GM12878 (cell line): ENCODE measurements around the gene KRTAP17-1. TPM values are rescaled to one million over a fixed set of nuclear protein-coding genes. Genes with fewer than 3 reads are reported as not detected.

ENCODE experiments used
- ATAC-seq: fragments of 200-7000 bp; cut with Tn5 transposase; 3 replicates; pipeline ENCODE4 v1.9.1; 2020; ENCODE audit warnings: mild to moderate bottlenecking, moderate library complexity
- BruUV-seq: library from RNA; stranded (reverse); fragments of 400-500 nt; replicated peaks from 2 replicates; lab custom pipeline; 2021; lab: Mats Ljungman, UMichigan
- CTCF ChIA-PET: fragments of 300-600 bp; sonication (Branson Sonifier 250); formaldehyde crosslinking; extraction: SDS; loops from one replicate; lab custom pipeline; 2021; ENCODE audit warnings: inconsistent platforms; lab: Yijun Ruan, JAX
- POLR2A ChIA-PET: fragments of 350-600 bp; formaldehyde crosslinking; extraction: SDS; loops from one replicate; lab custom pipeline; 2021; ENCODE audit warnings: inconsistent platforms; lab: Charles Lee
- RAD21 ChIA-PET: fragments of 300-600 bp; sonication (Branson Sonifier 250); formaldehyde crosslinking; loops from one replicate; lab custom pipeline; 2023; ENCODE audit warnings: antibody characterized with exemption; ENCODE audit not compliant: unreplicated experiment; lab: Charles Lee
- SMC1A ChIA-PET: fragments of 300-600 bp; sonication (Branson Sonifier 250); formaldehyde crosslinking; loops from one replicate; lab custom pipeline; 2023; ENCODE audit not compliant: unreplicated experiment, uncharacterized antibody; lab: Charles Lee
- DNase-seq: peaks from one replicate; pipeline ENCODE4 v3.0.0-alpha.2; 2011; ENCODE audit warnings: low read depth, low spot score
- FAIRE-seq: peaks from 3 replicates; lab custom pipeline; 2011; peaks lifted over from hg19 to GRCh38; lab: Jason Lieb, UNC
- H2AFZ ChIP-seq: 2 replicates; pipeline ENCODE4 v1.6.0; 2011; ENCODE audit warnings: low read depth, low read length, control low read depth; ENCODE audit not compliant: control insufficient read depth
- H3K27ac ChIP-seq: 2 replicates; pipeline ENCODE4 v1.5.1; 2011; ENCODE audit warnings: control low read depth; ENCODE audit not compliant: control insufficient read depth, insufficient read depth
- H3K27me3 ChIP-seq, 2 experiments: replicated peaks in 1 of 2; 2 replicates each; pipeline versions ENCODE4 v1.6.0 to v1.6.1; 2011; ENCODE audit warnings: low read length in 1 of 2; ENCODE audit not compliant: control insufficient read depth in 2 of 2, insufficient read depth in 2 of 2
- H3K36me3 ChIP-seq, 2 experiments: 2 replicates each; pipeline ENCODE4 v1.5.1; 2011; ENCODE audit warnings: low read length in 1 of 2; ENCODE audit not compliant: control insufficient read depth in 2 of 2, insufficient read depth in 2 of 2
- H3K4me1 ChIP-seq: 2 replicates; pipeline ENCODE4 v1.6.1; 2011; ENCODE audit warnings: mild to moderate bottlenecking, low read length, moderate library complexity, mixed read lengths; ENCODE audit not compliant: control insufficient read depth, insufficient read depth
- H3K4me2 ChIP-seq: 2 replicates; pipeline ENCODE4 v1.6.0; 2011; ENCODE audit warnings: control low read depth; ENCODE audit not compliant: control insufficient read depth, insufficient read depth
- H3K4me3 ChIP-seq: fragments of 200-600 bp; sonication (generic); 2 replicates; pipeline ENCODE4 v1.5.1; 2016
- H3K79me2 ChIP-seq: 2 replicates; pipeline ENCODE4 v1.6.0; 2011; ENCODE audit warnings: low read length; ENCODE audit not compliant: control insufficient read depth, insufficient read depth
- H3K9ac ChIP-seq: 2 replicates; pipeline ENCODE4 v1.8.0; 2011; ENCODE audit warnings: low read length, control low read depth, mixed read lengths; ENCODE audit not compliant: control insufficient read depth, insufficient read depth
- H3K9me3 ChIP-seq: replicated peaks from 3 replicates; pipeline ENCODE4 v1.5.1; 2011; ENCODE audit warnings: mild to moderate bottlenecking, low read length; ENCODE audit not compliant: control insufficient read depth, insufficient read depth
- H4K20me1 ChIP-seq: 2 replicates; pipeline ENCODE4 v1.6.0; 2011; ENCODE audit not compliant: control insufficient read depth, insufficient read depth
- BACH1 ChIP-seq: fragments of 450-650 bp; IDR thresholded peaks from 2 replicates; pipeline ENCODE4 v1.6.1; 2017; ENCODE audit warnings: mild to moderate bottlenecking, borderline replicate concordance
- CBFB ChIP-seq: IDR thresholded peaks from 2 replicates; pipeline ENCODE4 v1.6.1; 2016; ENCODE audit warnings: antibody characterized with exemption, low read depth
- EP300 ChIP-seq, 2 experiments: fragments of 150-350 bp in 1 of 2; IDR thresholded peaks; 2 replicates each; pipeline ENCODE4 v1.6.1; 2011 to 2012; ENCODE audit warnings: low read depth in 2 of 2, low read length in 2 of 2, borderline replicate concordance in 1 of 2, improper control_type of control experiment in 1 of 2, inconsistent platforms in 1 of 2; ENCODE audit not compliant: control insufficient read depth in 1 of 2
- EZH2 ChIP-seq: IDR thresholded peaks from 2 replicates; pipeline ENCODE4 v1.6.1; 2012; ENCODE audit warnings: low read depth, mild to moderate bottlenecking, control low read depth, inconsistent platforms, low read length, borderline replicate concordance; ENCODE audit not compliant: control insufficient read depth
- KLF5 ChIP-seq: fragments of 450-650 bp; IDR thresholded peaks from 2 replicates; pipeline ENCODE4 v1.6.1; 2014; ENCODE audit warnings: mild to moderate bottlenecking; ENCODE audit not compliant: partially characterized antibody
- MXI1 ChIP-seq: fragments of 150-350 bp; IDR thresholded peaks from 2 replicates; pipeline ENCODE4 v1.6.1; 2011; ENCODE audit warnings: low read depth, mild to moderate bottlenecking, inconsistent platforms, low read length, improper control_type of control experiment
- NBN ChIP-seq: fragments of 450-650 bp; IDR thresholded peaks from 2 replicates; pipeline ENCODE4 v1.6.1; 2016
- NFIC ChIP-seq: IDR thresholded peaks from 2 replicates; pipeline ENCODE4 v1.6.1; 2012; ENCODE audit warnings: low read depth, mild to moderate bottlenecking, inconsistent platforms, low read length, moderate library complexity
- NFXL1 ChIP-seq: fragments of 450-650 bp; IDR thresholded peaks from 2 replicates; pipeline ENCODE4 v1.6.1; 2017; ENCODE audit warnings: antibody characterized with exemption, mild to moderate bottlenecking, borderline replicate concordance
- SP1 ChIP-seq: IDR thresholded peaks from one replicate; pipeline ENCODE4 v1.6.1; 2011; ENCODE audit warnings: low read depth, low read length
- SREBF2 ChIP-seq: IDR thresholded peaks from 2 replicates; pipeline ENCODE4 v1.6.1; 2012; ENCODE audit warnings: mild to moderate bottlenecking, low read length
- STAT3 ChIP-seq: IDR thresholded peaks from 2 replicates; pipeline ENCODE4 v1.6.1; 2011; ENCODE audit warnings: low read depth, low read length, improper control_type of control experiment
- WGBS: methylation state at CpG from one replicate; pipeline ENCODE4 v1.1.6; 2016; ENCODE audit warnings: low lambda C conversion rate; ENCODE audit not compliant: insufficient replicate concordance, insufficient coverage; ENCODE audit errors: missing lambda C conversion rate; 5-methylcytosine and 5-hydroxymethylcytosine counted together
- in situ Hi-C: fragments of 300-500 bp; cut with MboI; formaldehyde crosslinking; loops from 9 replicates; pipeline ENCODE4 v1.14.3; 2018; ENCODE audit warnings: mixed read lengths
- intact Hi-C: fragments of 100-400 bp; cut with micrococcal nuclease; formaldehyde crosslinking; loops from one replicate; pipeline ENCODE4 v1.14.2; 2022; ENCODE audit not compliant: unreplicated experiment
- polyA plus RNA-seq, 11 experiments: library from polyadenylated mRNA; depleted of rRNA in 4 of 11; unstranded in 6 of 11; stranded (reverse) in 5 of 11; fragments of >200 nt; fragmentation: Nextera tagmentation in 4 of 11; fragmentation: Illumina TruSeq in 1 of 11; extraction: Ambion mirVana in 4 of 11; extraction: Trizol in 1 of 11; gene quantifications; 1 replicate in 1 of 11; 2 replicates in 10 of 11; pipeline versions ENCODE4 v1.2.1 to v1.2.3, GENCODE V29; 2011 to 2016; ENCODE audit warnings: inconsistent platforms in 2 of 11, missing spikeins in 2 of 11, low read depth in 1 of 11
- total RNA-seq, 4 experiments: library from RNA; depleted of rRNA in 3 of 4; stranded (reverse); fragments of >200 nt in 3 of 4; fragmentation: Illumina TruSeq in 1 of 4; extraction: Trizol in 1 of 4; gene quantifications; 2 replicates each; pipeline versions ENCODE4 v1.2.1 to v1.2.3, GENCODE V29; 2013 to 2021
- TF ChIP-seq, protein P1 (sequence below): fragments of 450-650 bp; formaldehyde crosslinking; IDR thresholded peaks from 2 replicates; pipeline ENCODE4 v1.4.0; 2022; ENCODE audit warnings: mild to moderate bottlenecking, moderate library complexity
- TF ChIP-seq, protein P2 (sequence below): IDR thresholded peaks from 2 replicates; pipeline ENCODE4 v1.6.1; 2012; ENCODE audit warnings: mild to moderate bottlenecking, low read depth, low read length
- TF ChIP-seq, protein P3 (sequence below): fragments of 450-650 bp; IDR thresholded peaks from 2 replicates; pipeline ENCODE4 v1.6.1; 2017; ENCODE audit warnings: borderline replicate concordance

Gene KRTAP17-1
- total and polyA plus RNA-seq, 10 of the 15 experiments (the other 5 are each of a cell fraction or from before 2014, with no cell fraction given), result 0.16 to 5.7 (median 0.17) TPM; not detected in 7

DNA sequence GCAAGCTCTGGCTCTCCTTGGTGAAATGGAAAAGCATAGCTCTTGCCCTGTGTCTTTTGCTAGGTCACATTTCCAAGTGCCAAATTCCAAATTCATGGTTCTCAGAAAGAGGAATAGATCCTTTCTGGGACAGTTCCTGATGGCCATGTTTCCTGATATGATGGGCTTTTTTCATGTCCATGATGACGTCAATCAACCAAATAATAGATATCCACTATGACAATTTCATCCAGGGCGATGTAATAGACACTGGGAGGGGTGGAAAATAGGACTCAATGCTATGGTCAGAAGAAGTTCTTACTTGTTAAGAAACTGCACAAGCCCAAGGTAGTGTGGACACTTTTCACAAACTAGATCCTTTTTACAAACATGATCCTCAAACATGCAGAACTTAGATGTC is 35.7 kb upstream of the KRTAP17-1 start:
- intact Hi-C loops, result no loop called here
- FAIRE-seq, result no peak
- BruUV-seq, result no TSS peak
- CTCF ChIA-PET, result no interaction called here
- no peaks in the 10 kb centered on the region for H4K20me1 ChIP-seq
- POLR2A ChIA-PET, result no interaction called here
- WGBS, result 15% methylated on average over 2 of the region's 2 CpGs
- in situ Hi-C loops, result no loop called here
- RAD21 ChIA-PET, result no interaction called here
- H3K36me3 ChIP-seq, result no peaks in the 10 kb centered on the region
- H3K4me3 ChIP-seq, result no peak overlapping the region
- H3K27ac ChIP-seq, result no peak overlapping the region
- H3K4me2 ChIP-seq, result no peak overlapping the region
- no peaks in the 10 kb centered on the region for H3K79me2 ChIP-seq
- SMC1A ChIA-PET, result interaction anchor here (0.6 kb wide), 1 partner anchor 69 kb away, joined by 3 read pairs; no protein-coding TSS in a partner anchor
- H2AFZ ChIP-seq, result no peak overlapping the region
- H3K27me3 ChIP-seq, result no peaks in the 10 kb centered on the region; a peak in 1 of 4 replicates
- no peaks in the 10 kb centered on the region; the same call in 2 of the 3 replicates for H3K9me3 ChIP-seq
- no peak for ATAC-seq
- H3K4me1 ChIP-seq, result no peaks in the 10 kb centered on the region
- H3K9ac ChIP-seq, result no peak overlapping the region
- DNase-seq, result no peak
- TF ChIP-seq BACH1, result no peak
- no peak for TF ChIP-seq NFIC
- no peak for TF ChIP-seq EP300 (IDR thresholded peaks at IDR 0.05; ENCODE audit: borderline replicate concordance in 1 of 2, control insufficient read depth in 1 of 2, low read depth in 2 of 2, low read length in 2 of 2)
- TF ChIP-seq STAT3, result no peak
- no peak for TF ChIP-seq MXI1
- TF ChIP-seq, protein P1, sequence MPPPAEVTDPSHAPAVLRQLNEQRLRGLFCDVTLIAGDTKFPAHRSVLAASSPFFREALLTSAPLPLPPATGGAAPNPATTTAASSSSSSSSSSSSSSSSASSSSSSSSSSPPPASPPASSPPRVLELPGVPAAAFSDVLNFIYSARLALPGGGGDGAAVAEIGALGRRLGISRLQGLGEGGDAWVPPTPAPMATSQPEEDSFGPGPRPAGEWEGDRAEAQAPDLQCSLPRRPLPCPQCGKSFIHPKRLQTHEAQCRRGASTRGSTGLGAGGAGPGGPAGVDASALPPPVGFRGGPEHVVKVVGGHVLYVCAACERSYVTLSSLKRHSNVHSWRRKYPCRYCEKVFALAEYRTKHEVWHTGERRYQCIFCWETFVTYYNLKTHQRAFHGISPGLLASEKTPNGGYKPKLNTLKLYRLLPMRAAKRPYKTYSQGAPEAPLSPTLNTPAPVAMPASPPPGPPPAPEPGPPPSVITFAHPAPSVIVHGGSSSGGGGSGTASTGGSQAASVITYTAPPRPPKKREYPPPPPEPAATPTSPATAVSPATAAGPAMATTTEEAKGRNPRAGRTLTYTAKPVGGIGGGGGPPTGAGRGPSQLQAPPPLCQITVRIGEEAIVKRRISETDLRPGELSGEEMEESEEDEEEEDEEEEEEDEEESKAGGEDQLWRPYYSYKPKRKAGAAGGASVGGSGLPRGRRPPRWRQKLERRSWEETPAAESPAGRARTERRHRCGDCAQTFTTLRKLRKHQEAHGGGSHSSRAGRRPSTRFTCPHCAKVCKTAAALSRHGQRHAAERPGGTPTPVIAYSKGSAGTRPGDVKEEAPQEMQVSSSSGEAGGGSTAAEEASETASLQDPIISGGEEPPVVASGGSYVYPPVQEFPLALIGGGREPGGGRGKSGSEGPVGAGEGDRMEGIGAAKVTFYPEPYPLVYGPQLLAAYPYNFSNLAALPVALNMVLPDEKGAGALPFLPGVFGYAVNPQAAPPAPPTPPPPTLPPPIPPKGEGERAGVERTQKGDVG (CRISPR knock-in tag), result no peak
- no peak for TF ChIP-seq KLF5
- no peak for TF ChIP-seq CBFB
- TF ChIP-seq, protein P2, sequence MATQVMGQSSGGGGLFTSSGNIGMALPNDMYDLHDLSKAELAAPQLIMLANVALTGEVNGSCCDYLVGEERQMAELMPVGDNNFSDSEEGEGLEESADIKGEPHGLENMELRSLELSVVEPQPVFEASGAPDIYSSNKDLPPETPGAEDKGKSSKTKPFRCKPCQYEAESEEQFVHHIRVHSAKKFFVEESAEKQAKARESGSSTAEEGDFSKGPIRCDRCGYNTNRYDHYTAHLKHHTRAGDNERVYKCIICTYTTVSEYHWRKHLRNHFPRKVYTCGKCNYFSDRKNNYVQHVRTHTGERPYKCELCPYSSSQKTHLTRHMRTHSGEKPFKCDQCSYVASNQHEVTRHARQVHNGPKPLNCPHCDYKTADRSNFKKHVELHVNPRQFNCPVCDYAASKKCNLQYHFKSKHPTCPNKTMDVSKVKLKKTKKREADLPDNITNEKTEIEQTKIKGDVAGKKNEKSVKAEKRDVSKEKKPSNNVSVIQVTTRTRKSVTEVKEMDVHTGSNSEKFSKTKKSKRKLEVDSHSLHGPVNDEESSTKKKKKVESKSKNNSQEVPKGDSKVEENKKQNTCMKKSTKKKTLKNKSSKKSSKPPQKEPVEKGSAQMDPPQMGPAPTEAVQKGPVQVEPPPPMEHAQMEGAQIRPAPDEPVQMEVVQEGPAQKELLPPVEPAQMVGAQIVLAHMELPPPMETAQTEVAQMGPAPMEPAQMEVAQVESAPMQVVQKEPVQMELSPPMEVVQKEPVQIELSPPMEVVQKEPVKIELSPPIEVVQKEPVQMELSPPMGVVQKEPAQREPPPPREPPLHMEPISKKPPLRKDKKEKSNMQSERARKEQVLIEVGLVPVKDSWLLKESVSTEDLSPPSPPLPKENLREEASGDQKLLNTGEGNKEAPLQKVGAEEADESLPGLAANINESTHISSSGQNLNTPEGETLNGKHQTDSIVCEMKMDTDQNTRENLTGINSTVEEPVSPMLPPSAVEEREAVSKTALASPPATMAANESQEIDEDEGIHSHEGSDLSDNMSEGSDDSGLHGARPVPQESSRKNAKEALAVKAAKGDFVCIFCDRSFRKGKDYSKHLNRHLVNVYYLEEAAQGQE, result no peak
- TF ChIP-seq SP1, result no peak
- TF ChIP-seq NFXL1, result no peak
- no peak for TF ChIP-seq NBN
- no peak for TF ChIP-seq SREBF2
- TF ChIP-seq, protein P3, sequence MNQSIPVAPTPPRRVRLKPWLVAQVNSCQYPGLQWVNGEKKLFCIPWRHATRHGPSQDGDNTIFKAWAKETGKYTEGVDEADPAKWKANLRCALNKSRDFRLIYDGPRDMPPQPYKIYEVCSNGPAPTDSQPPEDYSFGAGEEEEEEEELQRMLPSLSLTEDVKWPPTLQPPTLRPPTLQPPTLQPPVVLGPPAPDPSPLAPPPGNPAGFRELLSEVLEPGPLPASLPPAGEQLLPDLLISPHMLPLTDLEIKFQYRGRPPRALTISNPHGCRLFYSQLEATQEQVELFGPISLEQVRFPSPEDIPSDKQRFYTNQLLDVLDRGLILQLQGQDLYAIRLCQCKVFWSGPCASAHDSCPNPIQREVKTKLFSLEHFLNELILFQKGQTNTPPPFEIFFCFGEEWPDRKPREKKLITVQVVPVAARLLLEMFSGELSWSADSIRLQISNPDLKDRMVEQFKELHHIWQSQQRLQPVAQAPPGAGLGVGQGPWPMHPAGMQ, result no peak
- no peak for TF ChIP-seq EZH2
